H1 (cell line): Measurements from ENCODE around the gene CXCL11. TPM values are rescaled to one million over a fixed set of nuclear protein-coding genes. Genes with fewer than 3 reads are reported as not detected.

Experiments used
- CTCF ChIA-PET: fragments of 300-600 bp; sonication (Branson Sonifier 250); formaldehyde crosslinking; loops from one replicate; lab custom pipeline; 2021; ENCODE audit not compliant: partially characterized antibody; lab: Charles Lee
- POLR2A ChIA-PET: fragments of 300-600 bp; sonication (Branson Sonifier 250); formaldehyde crosslinking; loops from one replicate; lab custom pipeline; 2021; ENCODE audit warnings: inconsistent platforms; ENCODE audit not compliant: partially characterized antibody; lab: Charles Lee
- DNase-seq, 2 experiments: peaks; one replicate each; pipeline versions ENCODE4 v3.0.0 to v3.0.0-alpha.2; 2010 to 2022; ENCODE audit warnings: low spot score in 2 of 2, low read depth in 1 of 2, mixed read lengths in 1 of 2
- FAIRE-seq: peaks from 2 replicates; lab custom pipeline; 2011; peaks lifted over from hg19 to GRCh38; lab: Jason Lieb, UNC
- H2AFZ ChIP-seq: 2 replicates; pipeline ENCODE4 v1.8.1; 2012; ENCODE audit warnings: low read length, inconsistent platforms
- H2AK5ac ChIP-seq: 2 replicates; pipeline ENCODE4 v1.6.1; 2013; ENCODE audit warnings: low read depth, low read length
- H2BK120ac ChIP-seq: replicated peaks from 2 replicates; pipeline ENCODE3; 2013; ENCODE audit warnings: low read depth, low read length, inconsistent platforms
- H2BK12ac ChIP-seq: 2 replicates; pipeline ENCODE4 v1.6.1; 2013; ENCODE audit warnings: low read depth, low read length
- H2BK15ac ChIP-seq: 2 replicates; pipeline ENCODE4 v1.6.1; 2013; ENCODE audit warnings: low read length
- H2BK20ac ChIP-seq: 2 replicates; pipeline ENCODE4 v1.6.1; 2013; ENCODE audit warnings: low read length
- H2BK5ac ChIP-seq: 2 replicates; pipeline ENCODE4 v1.6.1; 2013; ENCODE audit warnings: low read depth, low read length
- H3K14ac ChIP-seq: 2 replicates; pipeline ENCODE4 v1.6.1; 2013; ENCODE audit warnings: inconsistent platforms; ENCODE audit not compliant: insufficient read length
- H3K18ac ChIP-seq: 2 replicates; pipeline ENCODE4 v1.6.1; 2013; ENCODE audit warnings: low read length; ENCODE audit errors: extremely low read depth
- H3K23ac ChIP-seq: 2 replicates; pipeline ENCODE4 v1.6.1; 2013; ENCODE audit warnings: inconsistent platforms; ENCODE audit not compliant: insufficient read length
- H3K23me2 ChIP-seq: 2 replicates; pipeline ENCODE4 v1.6.1; 2013; ENCODE audit warnings: low read depth, low read length
- H3K27ac ChIP-seq: 2 replicates; pipeline ENCODE4 v1.6.1; 2011; ENCODE audit warnings: low read depth, low read length, inconsistent platforms
- H3K27me3 ChIP-seq, 4 experiments: replicated peaks in 1 of 4; 1 replicate in 1 of 4; 2 replicates in 3 of 4; pipeline versions ENCODE4 v1.6.1 to v1.8.1; 2011 to 2013; ENCODE audit warnings: low read length in 3 of 4, mild to moderate bottlenecking in 3 of 4, inconsistent platforms in 2 of 4, mixed read lengths in 2 of 4, moderate library complexity in 1 of 4; ENCODE audit not compliant: control insufficient read depth in 3 of 4, insufficient read depth in 3 of 4; ENCODE audit errors: extremely low read depth in 1 of 4
- H3K36me3 ChIP-seq, 4 experiments: 2 replicates each; pipeline versions ENCODE4 v1.6.1 to v1.8.1; 2011 to 2013; ENCODE audit warnings: mild to moderate bottlenecking in 4 of 4, low read length in 3 of 4, moderate library complexity in 2 of 4, control low read depth in 1 of 4, inconsistent platforms in 1 of 4; ENCODE audit not compliant: insufficient read depth in 4 of 4, control insufficient read depth in 2 of 4
- H3K4ac ChIP-seq: replicated peaks from 2 replicates; pipeline ENCODE3; 2013; ENCODE audit warnings: low read length, low read depth, mixed read lengths, inconsistent platforms; ENCODE audit not compliant: insufficient read length
- H3K4me1 ChIP-seq, 4 experiments: replicated peaks in 1 of 4; 1 replicate in 1 of 4; 2 replicates in 3 of 4; pipeline versions ENCODE4 v1.6.1 to v1.8.1; 2011 to 2013; ENCODE audit warnings: low read length in 3 of 4, inconsistent platforms in 2 of 4, mixed read lengths in 1 of 4; ENCODE audit not compliant: insufficient read depth in 4 of 4, control insufficient read depth in 3 of 4
- H3K4me2 ChIP-seq, 2 experiments: 2 replicates each; pipeline versions ENCODE4 v1.6.1 to v1.8.1; 2011 to 2013; ENCODE audit warnings: low read depth in 2 of 2, low read length in 2 of 2, control low read depth in 1 of 2, inconsistent platforms in 1 of 2, mild to moderate bottlenecking in 1 of 2; ENCODE audit not compliant: insufficient read depth in 1 of 2
- H3K4me3 ChIP-seq, 4 experiments: fragments of 200-600, 300-600 bp in 1 of 4; sonication (generic), shearing (Covaris generic), sonication (Bioruptor Twin) in 1 of 4; 2 replicates each; pipeline versions ENCODE4 v1.5.1 to v1.8.1; 2011 to 2016; ENCODE audit warnings: low read length in 4 of 4, low read depth in 3 of 4, control low read depth in 2 of 4, inconsistent platforms in 2 of 4, mild to moderate bottlenecking in 2 of 4, mixed read lengths in 1 of 4, moderate library complexity in 1 of 4; ENCODE audit not compliant: insufficient read depth in 2 of 4; ENCODE audit errors: extremely low read depth in 1 of 4
- H3K56ac ChIP-seq: replicated peaks from 2 replicates; pipeline ENCODE3; 2013; ENCODE audit warnings: low read depth, mild to moderate bottlenecking, mixed read lengths, low read length, inconsistent platforms; ENCODE audit not compliant: insufficient read length
- H3K79me1 ChIP-seq: 2 replicates; pipeline ENCODE4 v1.6.1; 2013; ENCODE audit warnings: low read depth, low read length, control low read depth
- H3K79me2 ChIP-seq, 2 experiments: 2 replicates each; pipeline versions ENCODE4 v1.6.1 to v1.8.1; 2012 to 2013; ENCODE audit warnings: low read length in 2 of 2, mild to moderate bottlenecking in 2 of 2, inconsistent platforms in 1 of 2; ENCODE audit not compliant: insufficient read depth in 2 of 2, control insufficient read depth in 1 of 2
- H3K9ac ChIP-seq, 4 experiments: replicated peaks in 1 of 4; 1 replicate in 1 of 4; 2 replicates in 3 of 4; pipeline versions ENCODE4 v1.6.1 to v1.8.1; 2011 to 2013; ENCODE audit warnings: low read depth in 3 of 4, low read length in 3 of 4, control low read depth in 2 of 4, mild to moderate bottlenecking in 2 of 4, moderate library complexity in 2 of 4, inconsistent platforms in 1 of 4; ENCODE audit errors: extremely low read depth in 1 of 4
- H3K9me3 ChIP-seq, 2 experiments: 2 replicates each; pipeline versions ENCODE4 v1.6.1 to v1.8.1; 2012 to 2013; ENCODE audit warnings: mild to moderate bottlenecking in 2 of 2, moderate library complexity in 2 of 2, control low read depth in 1 of 2, inconsistent platforms in 1 of 2, low read depth in 1 of 2, low read length in 1 of 2, mixed read lengths in 1 of 2; ENCODE audit not compliant: insufficient read depth in 2 of 2
- H4K20me1 ChIP-seq, 2 experiments: replicated peaks in 1 of 2; 2 replicates each; pipeline versions ENCODE3 to v1.8.1; 2011 to 2013; ENCODE audit warnings: inconsistent platforms in 2 of 2, low read length in 2 of 2, mild to moderate bottlenecking in 1 of 2; ENCODE audit not compliant: insufficient read depth in 2 of 2, control insufficient read depth in 1 of 2
- H4K5ac ChIP-seq: 2 replicates; pipeline ENCODE4 v1.6.1; 2013; ENCODE audit warnings: low read length, low read depth, mixed read lengths, inconsistent platforms; ENCODE audit not compliant: insufficient read length
- H4K8ac ChIP-seq: 2 replicates; pipeline ENCODE4 v1.8.0; 2013; ENCODE audit warnings: mild to moderate bottlenecking, moderate library complexity, low read length, inconsistent platforms; ENCODE audit not compliant: insufficient read depth; ENCODE audit errors: extremely low read depth
- H4K91ac ChIP-seq: replicated peaks from 2 replicates; pipeline ENCODE3; 2013; ENCODE audit warnings: low read length, mixed read lengths, inconsistent platforms; ENCODE audit not compliant: insufficient read length
- BCL11A ChIP-seq, 2 experiments: IDR thresholded peaks; one replicate each; pipeline ENCODE4 v1.6.1; 2011; ENCODE audit warnings: low read depth in 2 of 2, low read length in 2 of 2, mild to moderate bottlenecking in 2 of 2
- CBX8 ChIP-seq: fragments of 300-800, 300-1000 bp; sonication (generic); IDR thresholded peaks from 2 replicates; pipeline ENCODE4 v1.7.1; 2016; ENCODE audit warnings: low read depth, low read length, borderline replicate concordance
- CEBPB ChIP-seq: IDR thresholded peaks from 2 replicates; pipeline ENCODE4 v1.6.1; 2012; ENCODE audit warnings: low read depth, low read length
- MAFK ChIP-seq: IDR thresholded peaks from 2 replicates; pipeline ENCODE4 v1.6.1; 2012; ENCODE audit warnings: low read depth, mild to moderate bottlenecking, improper control_type of control experiment, low read length
- PHF8 ChIP-seq: fragments of 200-600 bp; sonication (generic); conservative IDR thresholded peaks from 2 replicates; pipeline ENCODE4 v1.7.1; 2012; ENCODE audit warnings: low read depth, mild to moderate bottlenecking, inconsistent platforms, low read length, moderate library complexity
- RBBP5 ChIP-seq: IDR thresholded peaks from 2 replicates; pipeline ENCODE4 v1.7.1; 2012; ENCODE audit warnings: low read depth, mild to moderate bottlenecking, inconsistent platforms, low read length, moderate library complexity, borderline replicate concordance
- RFX5 ChIP-seq: IDR thresholded peaks from 2 replicates; pipeline ENCODE4 v1.6.1; 2011; ENCODE audit warnings: low read depth, low read length, improper control_type of control experiment, borderline replicate concordance
- RNF2 ChIP-seq: fragments of 200-900, 300-1000 bp; sonication (generic); IDR thresholded peaks from 2 replicates; pipeline ENCODE4 v1.7.1; 2016; ENCODE audit warnings: borderline replicate concordance, low read depth, mild to moderate bottlenecking, antibody characterized with exemption, low read length; ENCODE audit not compliant: poor library complexity, severe bottlenecking; ENCODE audit errors: missing control alignments
- SIRT6 ChIP-seq: IDR thresholded peaks from one replicate; pipeline ENCODE4 v1.7.1; 2012; ENCODE audit warnings: low read length, inconsistent platforms
- SRF ChIP-seq: IDR thresholded peaks from 2 replicates; pipeline ENCODE4 v1.6.1; 2011; ENCODE audit warnings: mild to moderate bottlenecking, low read depth, low read length, moderate library complexity
- TAF1 ChIP-seq: IDR thresholded peaks from 2 replicates; pipeline ENCODE4 v1.6.1; 2011; ENCODE audit warnings: mild to moderate bottlenecking, low read depth, low read length
- TAF7 ChIP-seq: optimal IDR thresholded peaks from 2 replicates; pipeline ENCODE3; 2011; ENCODE audit warnings: low read depth, mild to moderate bottlenecking, inconsistent platforms, low read length, moderate library complexity, borderline replicate concordance
- WGBS, 2 experiments: shearing (Covaris generic) in 1 of 2; methylation state at CpG; one replicate each; pipeline versions ENCODE4 v1.1.6 to v1.1.7; 2013 to 2015; ENCODE audit warnings: low lambda C conversion rate in 2 of 2, mixed read lengths in 2 of 2, inconsistent platforms in 1 of 2, low coverage in 1 of 2, missing lambda C conversion rate in 1 of 2; ENCODE audit not compliant: insufficient replicate concordance in 2 of 2, insufficient coverage in 1 of 2, insufficient read length in 1 of 2; ENCODE audit errors: extremely low coverage in 1 of 2, missing lambda C conversion rate in 1 of 2; 5-methylcytosine and 5-hydroxymethylcytosine counted together
- polyA plus RNA-seq, 7 experiments: library from polyadenylated mRNA; depleted of rRNA in 3 of 7; stranded (reverse) in 5 of 7; unstranded in 2 of 7; fragments of >200 nt in 5 of 7; fragments of 200-250 nt in 2 of 7; gene quantifications; 1 replicate in 5 of 7; 2 replicates in 1 of 7; 4 replicates in 1 of 7; pipeline versions ENCODE4 v1.2.1 to v1.2.3, GENCODE V29; 2011 to 2013; ENCODE audit warnings: missing spikeins in 2 of 7, mixed read lengths in 2 of 7
- total RNA-seq: library from RNA; stranded (reverse); fragmentation: NEBNext Ultra II Directional; extraction: Animal tissue kit (Norgen Biotek cat#: 25700); gene quantifications from 2 replicates; pipeline ENCODE4 v1.2.1, GENCODE V29; 2021
- TF ChIP-seq, protein P1 (sequence below): IDR thresholded peaks from 2 replicates; pipeline ENCODE4 v1.6.1; 2012; ENCODE audit warnings: low read length, inconsistent platforms

CXCL11 gene
- total and polyA plus RNA-seq, 2 of the 8 experiments (the other 6 are each of a cell fraction or from before 2014, with no cell fraction given): 0.18 TPM; not detected in 1

DNA sequence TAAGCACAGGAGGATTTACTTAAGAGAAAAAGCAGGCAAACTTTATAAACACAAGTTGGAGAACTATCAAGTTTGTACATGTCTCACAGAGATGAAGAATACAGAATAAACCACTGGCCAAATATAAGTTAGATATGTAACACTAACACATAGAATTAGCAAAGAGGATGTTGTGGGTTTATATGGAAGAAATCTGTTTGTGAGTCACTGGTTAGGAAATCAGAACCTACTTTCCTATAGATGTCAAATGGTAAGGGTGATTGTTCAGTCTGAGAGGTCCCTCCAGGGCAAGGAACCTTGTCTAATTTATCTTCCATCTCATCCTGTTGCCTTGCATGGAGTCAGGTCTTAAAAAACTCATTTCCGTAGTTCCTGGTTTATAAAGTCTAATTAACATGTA is 23.9 kb upstream of the CXCL11 start:
- no peaks in the 10 kb centered on the region for H3K36me3 ChIP-seq
- H3K14ac ChIP-seq: no peak overlapping the region
- H3K18ac ChIP-seq: no peak overlapping the region
- H2BK5ac ChIP-seq: no peak overlapping the region
- no peak overlapping the region for H4K91ac ChIP-seq
- H3K56ac ChIP-seq: no peak overlapping the region
- DNase-seq: no peak
- H4K5ac ChIP-seq: no peak overlapping the region
- H2BK15ac ChIP-seq: no peak overlapping the region
- H2AFZ ChIP-seq: no peak overlapping the region
- no peak overlapping the region for H2BK12ac ChIP-seq
- peaks cover 0 to 11% (median 7%) of the 10 kb centered on the region in 4 experiments; a peak in 3 of 7 replicates for H3K4me1 ChIP-seq
- no peaks in the 10 kb centered on the region for H3K79me1 ChIP-seq
- WGBS, 2 experiments: 95% methylated on average over 1 of the region's 1 CpG; no CpG with 5 or more reads in 1 of the 2 experiments
- no peak overlapping the region for H3K23ac ChIP-seq
- peaks cover 0 to 2% (median 0%) of the 10 kb centered on the region in 4 experiments; a peak in 1 of 7 replicates for H3K27me3 ChIP-seq
- no peak overlapping the region for H2BK20ac ChIP-seq
- no peak overlapping the region for H2BK120ac ChIP-seq
- no peak overlapping the region for H2AK5ac ChIP-seq
- no peaks in the 10 kb centered on the region for H3K79me2 ChIP-seq
- no peak overlapping the region for H3K4ac ChIP-seq
- H3K27ac ChIP-seq: no peak overlapping the region
- H4K8ac ChIP-seq: no peak overlapping the region
- no peaks in the 10 kb centered on the region for H3K9me3 ChIP-seq
- FAIRE-seq: no peak
- H4K20me1 ChIP-seq: no peaks in the 10 kb centered on the region
- H3K9ac ChIP-seq: no peak overlapping the region
- POLR2A ChIA-PET: no interaction called here
- CTCF ChIA-PET: interaction anchor here (2.2 kb wide), 1 partner anchor 64 kb away, joined by 16 read pairs; no protein-coding TSS in a partner anchor
- H3K23me2 ChIP-seq: no peaks in the 10 kb centered on the region
- H3K4me3 ChIP-seq: no peak overlapping the region
- no peak overlapping the region for H3K4me2 ChIP-seq
- TF ChIP-seq TAF1 (no peak), CBX8 (no peak), SRF (no peak), SIRT6 (no peak), RFX5 (no peak), CEBPB (no peak), RNF2 (no peak), TAF7 (no peak), RBBP5 (no peak), MAFK (no peak), BCL11A (IDR thresholded peaks at IDR 0.05; ENCODE audit: low read depth in 2 of 2, low read length in 2 of 2) (no peak), PHF8 (no peak)
- TF ChIP-seq, protein P1, sequence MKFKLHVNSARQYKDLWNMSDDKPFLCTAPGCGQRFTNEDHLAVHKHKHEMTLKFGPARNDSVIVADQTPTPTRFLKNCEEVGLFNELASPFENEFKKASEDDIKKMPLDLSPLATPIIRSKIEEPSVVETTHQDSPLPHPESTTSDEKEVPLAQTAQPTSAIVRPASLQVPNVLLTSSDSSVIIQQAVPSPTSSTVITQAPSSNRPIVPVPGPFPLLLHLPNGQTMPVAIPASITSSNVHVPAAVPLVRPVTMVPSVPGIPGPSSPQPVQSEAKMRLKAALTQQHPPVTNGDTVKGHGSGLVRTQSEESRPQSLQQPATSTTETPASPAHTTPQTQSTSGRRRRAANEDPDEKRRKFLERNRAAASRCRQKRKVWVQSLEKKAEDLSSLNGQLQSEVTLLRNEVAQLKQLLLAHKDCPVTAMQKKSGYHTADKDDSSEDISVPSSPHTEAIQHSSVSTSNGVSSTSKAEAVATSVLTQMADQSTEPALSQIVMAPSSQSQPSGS: no peak
